HEK293 (cell line): Measurements from ENCODE around the gene SIRT7.
A peak's percentile ranks its signal among the peaks of the same experiment; 100 is the strongest.

Experiments
- OSR2 ChIP-seq: fragments of 450-650 bp; formaldehyde crosslinking; IDR thresholded peaks from 2 replicates; pipeline ENCODE4 v1.5.1; 2016; ENCODE audit warnings: missing biosample characterization, missing genetic modification characterization
- SALL2 ChIP-seq: fragments of 450-650 bp; formaldehyde crosslinking; IDR thresholded peaks from 2 replicates; pipeline ENCODE4 v1.5.0; 2017; ENCODE audit warnings: missing biosample characterization, mild to moderate bottlenecking, missing genetic modification characterization, borderline replicate concordance
- SCRT1 ChIP-seq: fragments of 450-650 bp; formaldehyde crosslinking; IDR thresholded peaks from 2 replicates; pipeline ENCODE4 v1.5.1; 2016; ENCODE audit warnings: missing biosample characterization, missing genetic modification characterization, borderline replicate concordance
- SP2 ChIP-seq: fragments of 450-650 bp; formaldehyde crosslinking; IDR thresholded peaks from 2 replicates; pipeline ENCODE4 v1.5.1; 2016; ENCODE audit warnings: missing biosample characterization, missing genetic modification characterization
- SP3 ChIP-seq: fragments of 450-650 bp; formaldehyde crosslinking; IDR thresholded peaks from 2 replicates; pipeline ENCODE4 v1.5.1; 2016; ENCODE audit warnings: missing biosample characterization, missing genetic modification characterization
- SP7 ChIP-seq: fragments of 450-650 bp; formaldehyde crosslinking; IDR thresholded peaks from 2 replicates; pipeline ENCODE4 v1.5.1; 2016; ENCODE audit warnings: missing biosample characterization, missing genetic modification characterization
- TCF7L2 ChIP-seq: IDR thresholded peaks from 2 replicates; pipeline ENCODE4 v1.6.1; 2011; ENCODE audit warnings: low read depth, mild to moderate bottlenecking, inconsistent platforms, low read length, moderate library complexity, borderline replicate concordance
- YY1 ChIP-seq: fragments of 450-650 bp; formaldehyde crosslinking; IDR thresholded peaks from 2 replicates; pipeline ENCODE4 v1.5.1; 2018; ENCODE audit warnings: missing biosample characterization, missing genetic modification characterization
- ZBTB26 ChIP-seq: fragments of 450-650 bp; formaldehyde crosslinking; optimal IDR thresholded peaks from 2 replicates; pipeline ENCODE3; 2016; ENCODE audit warnings: missing biosample characterization, mild to moderate bottlenecking, missing genetic modification characterization
- ZBTB49 ChIP-seq: fragments of 450-650 bp; formaldehyde crosslinking; IDR thresholded peaks from 2 replicates; pipeline ENCODE4 v1.5.1; 2016; ENCODE audit warnings: missing biosample characterization, missing genetic modification characterization, low read depth
- ZBTB8A ChIP-seq: fragments of 450-650 bp; formaldehyde crosslinking; IDR thresholded peaks from 2 replicates; pipeline ENCODE4 v1.5.1; 2016; ENCODE audit warnings: missing biosample characterization, missing genetic modification characterization
- ZFP3 ChIP-seq: fragments of 450-650 bp; formaldehyde crosslinking; IDR thresholded peaks from 2 replicates; pipeline ENCODE4 v1.5.1; 2016; ENCODE audit warnings: low read depth, missing biosample characterization, missing genetic modification characterization
- ZNF132 ChIP-seq: fragments of 450-650 bp; formaldehyde crosslinking; IDR thresholded peaks from 2 replicates; pipeline ENCODE4 v1.5.1; 2017; ENCODE audit warnings: missing biosample characterization, missing genetic modification characterization, borderline replicate concordance
- ZNF16 ChIP-seq: fragments of 450-650 bp; formaldehyde crosslinking; IDR thresholded peaks from 2 replicates; pipeline ENCODE4 v1.5.1; 2016; ENCODE audit warnings: low read depth, missing biosample characterization, missing genetic modification characterization
- ZNF23 ChIP-seq: fragments of 450-650 bp; formaldehyde crosslinking; IDR thresholded peaks from 2 replicates; pipeline ENCODE4 v1.5.1; 2016; ENCODE audit warnings: missing biosample characterization, missing genetic modification characterization, borderline replicate concordance
- ZNF266 ChIP-seq: fragments of 450-650 bp; formaldehyde crosslinking; IDR thresholded peaks from 2 replicates; pipeline ENCODE4 v1.5.1; 2016; ENCODE audit warnings: missing biosample characterization, missing genetic modification characterization, low read depth
- ZNF292 ChIP-seq: fragments of 450-650 bp; formaldehyde crosslinking; IDR thresholded peaks from 2 replicates; pipeline ENCODE4 v1.5.1; 2016; ENCODE audit warnings: low read depth, missing biosample characterization, missing genetic modification characterization, borderline replicate concordance
- ZNF335 ChIP-seq: fragments of 450-650 bp; formaldehyde crosslinking; conservative IDR thresholded peaks from 2 replicates; pipeline ENCODE4 v1.5.1; 2016; ENCODE audit warnings: missing biosample characterization, missing genetic modification characterization
- ZNF341 ChIP-seq: fragments of 450-650 bp; formaldehyde crosslinking; IDR thresholded peaks from 2 replicates; pipeline ENCODE4; 2016; ENCODE audit warnings: low read depth, missing biosample characterization, missing genetic modification characterization
- ZNF350 ChIP-seq: fragments of 450-650 bp; formaldehyde crosslinking; IDR thresholded peaks from 2 replicates; pipeline ENCODE4 v1.5.0; 2017; ENCODE audit warnings: missing biosample characterization, mild to moderate bottlenecking, missing genetic modification characterization
- ZNF416 ChIP-seq: fragments of 450-650 bp; formaldehyde crosslinking; IDR thresholded peaks from 2 replicates; pipeline ENCODE4 v1.5.1; 2016; ENCODE audit warnings: missing biosample characterization, missing genetic modification characterization
- ZNF513 ChIP-seq: fragments of 450-650 bp; IDR thresholded peaks from 2 replicates; pipeline ENCODE4 v1.5.1; 2018; ENCODE audit warnings: missing biosample characterization, missing genetic modification characterization
- ZNF521 ChIP-seq: fragments of 450-650 bp; formaldehyde crosslinking; IDR thresholded peaks from 2 replicates; pipeline ENCODE4 v1.5.1; 2017; ENCODE audit warnings: missing biosample characterization, mild to moderate bottlenecking, missing genetic modification characterization
- ZNF529 ChIP-seq: fragments of 450-650 bp; formaldehyde crosslinking; IDR thresholded peaks from 2 replicates; pipeline ENCODE4 v1.5.1; 2017; ENCODE audit warnings: missing genetic modification characterization, missing biosample characterization; ENCODE audit not compliant: insufficient replicate concordance
- ZNF544 ChIP-seq: fragments of 450-650 bp; formaldehyde crosslinking; IDR thresholded peaks from 2 replicates; pipeline ENCODE4 v1.5.0; 2017; ENCODE audit warnings: missing biosample characterization, missing genetic modification characterization
- ZNF561 ChIP-seq: fragments of 450-650 bp; IDR thresholded peaks from 2 replicates; pipeline ENCODE4 v1.5.1; 2018; ENCODE audit warnings: missing biosample characterization, missing genetic modification characterization, borderline replicate concordance
- ZNF596 ChIP-seq: fragments of 450-650 bp; IDR thresholded peaks from 2 replicates; pipeline ENCODE4 v1.5.0; 2018; ENCODE audit warnings: missing biosample characterization, mild to moderate bottlenecking, missing genetic modification characterization, moderate library complexity
- ZNF610 ChIP-seq: fragments of 450-650 bp; formaldehyde crosslinking; IDR thresholded peaks from 2 replicates; pipeline ENCODE4 v1.5.1; 2016; ENCODE audit warnings: missing biosample characterization, missing genetic modification characterization, borderline replicate concordance
- ZNF660 ChIP-seq: fragments of 450-650 bp; IDR thresholded peaks from 2 replicates; pipeline ENCODE4 v1.5.1; 2018; ENCODE audit warnings: missing biosample characterization, mild to moderate bottlenecking, missing genetic modification characterization
- ZNF670 ChIP-seq: fragments of 450-650 bp; formaldehyde crosslinking; IDR thresholded peaks from 2 replicates; pipeline ENCODE4 v1.5.1; 2016; ENCODE audit warnings: missing biosample characterization, missing genetic modification characterization, low read depth
- ZNF777 ChIP-seq: fragments of 450-650 bp; formaldehyde crosslinking; IDR thresholded peaks from 2 replicates; pipeline ENCODE4 v1.5.1; 2017; ENCODE audit warnings: missing biosample characterization, missing genetic modification characterization, borderline replicate concordance
- ZNF830 ChIP-seq: fragments of 450-650 bp; IDR thresholded peaks from 2 replicates; pipeline ENCODE4 v1.5.0; 2018; ENCODE audit warnings: missing biosample characterization, missing genetic modification characterization, low read depth, mild to moderate bottlenecking, moderate library complexity
- ZSCAN16 ChIP-seq: fragments of 450-650 bp; formaldehyde crosslinking; IDR thresholded peaks from 2 replicates; pipeline ENCODE4 v1.5.1; 2016; ENCODE audit warnings: missing biosample characterization, missing genetic modification characterization
- ZSCAN30 ChIP-seq: fragments of 450-650 bp; IDR thresholded peaks from 2 replicates; pipeline ENCODE4 v1.5.1; 2018; ENCODE audit warnings: missing biosample characterization, mild to moderate bottlenecking, missing genetic modification characterization, moderate library complexity
- ZXDB ChIP-seq: fragments of 450-650 bp; formaldehyde crosslinking; IDR thresholded peaks from 2 replicates; pipeline ENCODE4 v1.5.1; 2016; ENCODE audit warnings: missing biosample characterization, missing genetic modification characterization
- TF ChIP-seq, protein P1 (sequence below): fragments of 450-650 bp; formaldehyde crosslinking; IDR thresholded peaks from 2 replicates; pipeline ENCODE4 v1.5.1; 2016; ENCODE audit warnings: missing biosample characterization, missing genetic modification characterization

SIRT7 gene

GRCh38 chr17:81959362-81960129 is 41.6 kb upstream of the SIRT7 start (continued):
- TF ChIP-seq ZNF830 (tag by site-specific recombination), result no peak
- TF ChIP-seq SP3 (tag by site-specific recombination), result no peak
- peak; percentile 3 for TF ChIP-seq ZBTB26 (tag by site-specific recombination)
- TF ChIP-seq ZNF292 (tag by site-specific recombination), result no peak
- TF ChIP-seq ZNF132, result no peak
- TF ChIP-seq ZNF23 (tag by site-specific recombination), result no peak
- TF ChIP-seq SP2, result no peak
- no peak for TF ChIP-seq ZNF266 (tag by site-specific recombination)
- 0 out of 2 replicates have a peak, but pooled peaks have one; percentile 21 for TF ChIP-seq OSR2 (tag by site-specific recombination)
- TF ChIP-seq ZNF529 (tag by site-specific recombination), result no peak
- TF ChIP-seq ZBTB8A (tag by site-specific recombination), result peak; percentile 12; the same call in 1 of the 2 replicates
- TF ChIP-seq ZNF544 (tag by site-specific recombination), result no peak
- no peak for TF ChIP-seq YY1
- no peak for TF ChIP-seq ZNF610 (tag by site-specific recombination)
- no peak for TF ChIP-seq ZNF16 (tag by site-specific recombination)
- no peak for TF ChIP-seq ZNF513 (tag by site-specific recombination)
- TF ChIP-seq ZNF416 (tag by site-specific recombination), result no peak
- TF ChIP-seq SP7 (tag by site-specific recombination), result no peak
- peak; percentile 24; the same call in 1 of the 2 replicates for TF ChIP-seq ZNF596 (tag by site-specific recombination)
- TF ChIP-seq, protein P1, sequence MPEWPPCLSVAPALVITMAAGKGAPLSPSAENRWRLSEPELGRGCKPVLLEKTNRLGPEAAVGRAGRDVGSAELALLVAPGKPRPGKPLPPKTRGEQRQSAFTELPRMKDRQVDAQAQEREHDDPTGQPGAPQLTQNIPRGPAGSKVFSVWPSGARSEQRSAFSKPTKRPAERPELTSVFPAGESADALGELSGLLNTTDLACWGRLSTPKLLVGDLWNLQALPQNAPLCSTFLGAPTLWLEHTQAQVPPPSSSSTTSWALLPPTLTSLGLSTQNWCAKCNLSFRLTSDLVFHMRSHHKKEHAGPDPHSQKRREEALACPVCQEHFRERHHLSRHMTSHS (tag by site-specific recombination), result no peak
- no peak for TF ChIP-seq ZNF350 (tag by site-specific recombination)
- TF ChIP-seq SCRT1 (tag by site-specific recombination), result no peak
- TF ChIP-seq ZFP3 (tag by site-specific recombination), result no peak
- TF ChIP-seq ZNF335 (tag by site-specific recombination), result peak; percentile 12; the same call in 1 of the 2 replicates
- peak; percentile 64; the same call in 1 of the 2 replicates for TF ChIP-seq ZNF777 (tag by site-specific recombination)
- TF ChIP-seq ZNF561 (tag by site-specific recombination), result 0 out of 2 replicates have a peak, but pooled peaks have one; percentile 42
- TF ChIP-seq ZSCAN30 (tag by site-specific recombination), result peak; percentile 19; the same call in 1 of the 2 replicates
- TF ChIP-seq SALL2 (tag by site-specific recombination), result no peak
- TF ChIP-seq ZBTB49, result no peak
- no peak for TF ChIP-seq ZNF341 (tag by site-specific recombination)
- TF ChIP-seq ZNF670 (tag by site-specific recombination), result no peak
- TF ChIP-seq ZSCAN16 (tag by site-specific recombination), result no peak
- no peak for TF ChIP-seq TCF7L2
- no peak for TF ChIP-seq ZXDB (tag by site-specific recombination)
- TF ChIP-seq ZNF521 (tag by site-specific recombination), result no peak
- TF ChIP-seq ZNF660 (tag by site-specific recombination), result peak; percentile 62; the same call in 1 of the 2 replicates
